ENCODE measurements around the gene SIGLEC9.

SIGLEC9 gene

DNA sequence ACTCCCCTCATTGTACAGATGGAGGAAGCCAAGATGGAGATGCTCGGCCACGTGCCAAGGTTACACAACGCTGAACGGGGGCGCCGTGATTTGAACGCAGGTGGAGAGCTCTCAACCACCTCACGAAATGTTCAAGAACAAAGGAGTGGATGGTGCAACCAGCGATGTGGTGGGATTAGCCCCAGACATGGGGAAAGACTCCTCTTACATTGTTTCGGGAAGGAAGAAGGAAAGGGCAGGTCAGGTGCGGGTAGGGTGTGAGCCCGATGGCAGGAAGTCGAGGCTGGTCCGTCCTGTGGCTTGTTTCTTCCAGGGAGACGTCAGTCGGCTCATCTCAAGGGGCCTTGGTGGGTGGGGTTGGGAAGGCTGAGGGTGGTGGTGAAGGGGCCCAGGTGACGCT is 34.9 kb upstream of the SIGLEC9 start:
- Histone ChIP-seq H3K9me3 (ENCODE audit: insufficient read depth, low read depth, low read length) (no peaks in the 10 kb centered on the region), H3K4me2 (ENCODE audit: low read length) (no peak overlapping the region), H3K36me3 (ENCODE audit: control insufficient read depth in 1 of 2, insufficient read depth in 2 of 2, low read length in 2 of 2) (no peaks in the 10 kb centered on the region), H2AFZ (ENCODE audit: insufficient read depth, low read length, poor library complexity) (no peak overlapping the region), H3K4me3 (ENCODE audit: low read depth, low read length) (no peak overlapping the region), H4K12ac (ENCODE audit: low read depth, low read length) (no peak overlapping the region), H2BK120ac (ENCODE audit: insufficient read depth, low read length, poor library complexity) (no peak overlapping the region), H2BK5ac (ENCODE audit: low read depth, low read length, poor library complexity) (no peak overlapping the region), H3K14ac (ENCODE audit: low read length) (no peak overlapping the region), H2BK12ac (ENCODE audit: low read length) (no peak overlapping the region), H3K79me2 (ENCODE audit: control insufficient read depth, insufficient read depth, low read length, poor library complexity) (no peaks in the 10 kb centered on the region), H3K4ac (ENCODE audit: low read depth, low read length) (no peak overlapping the region), H3K27me3 (ENCODE audit: insufficient read depth, low read length) (no peaks in the 10 kb centered on the region), H4K91ac (ENCODE audit: low read depth, low read length) (no peak overlapping the region), H3K79me1 (ENCODE audit: low read length) (no peaks in the 10 kb centered on the region), H3K23ac (ENCODE audit: low read length) (no peak overlapping the region), H3K27ac (ENCODE audit: low read depth, low read length) (no peak overlapping the region), H3K4me1 (ENCODE audit: control insufficient read depth in 1 of 2, insufficient read depth in 2 of 2, low read length in 2 of 2) (no peaks in the 10 kb centered on the region), H3K18ac (ENCODE audit: low read length) (no peak overlapping the region), H2AK5ac (ENCODE audit: low read length) (no peak overlapping the region), H3K9ac (ENCODE audit: low read length) (no peak overlapping the region), H4K8ac (ENCODE audit: low read depth, low read length) (no peak overlapping the region)
- WGBS (ENCODE audit: extremely low coverage, insufficient coverage, insufficient read length), result no CpG with 5 or more reads among the region's 17 CpGs
- DNase-seq, result no peak

GRCh38 chr19:51090471-51090870 is 34.2 kb upstream of the SIGLEC9 start:
- Histone ChIP-seq H3K23ac (ENCODE audit: low read length) (no peak overlapping the region), H3K79me1 (ENCODE audit: low read length) (no peaks in the 10 kb centered on the region), H3K4ac (ENCODE audit: low read depth, low read length) (no peak overlapping the region), H3K79me2 (ENCODE audit: control insufficient read depth, insufficient read depth, low read length, poor library complexity) (no peaks in the 10 kb centered on the region), H4K8ac (ENCODE audit: low read depth, low read length) (no peak overlapping the region), H3K36me3 (ENCODE audit: control insufficient read depth in 1 of 2, insufficient read depth in 2 of 2, low read length in 2 of 2) (no peaks in the 10 kb centered on the region), H3K4me2 (ENCODE audit: low read length) (no peak overlapping the region), H2BK12ac (ENCODE audit: low read length) (no peak overlapping the region), H2BK120ac (ENCODE audit: insufficient read depth, low read length, poor library complexity) (no peak overlapping the region), H3K9me3 (ENCODE audit: insufficient read depth, low read depth, low read length) (peaks cover 2% of the 10 kb centered on the region), H3K27ac (ENCODE audit: low read depth, low read length) (no peak overlapping the region), H3K18ac (ENCODE audit: low read length) (no peak overlapping the region), H3K4me1 (ENCODE audit: control insufficient read depth in 1 of 2, insufficient read depth in 2 of 2, low read length in 2 of 2) (no peaks in the 10 kb centered on the region), H4K12ac (ENCODE audit: low read depth, low read length) (no peak overlapping the region), H3K14ac (ENCODE audit: low read length) (no peak overlapping the region), H3K9ac (ENCODE audit: low read length) (no peak overlapping the region), H2BK5ac (ENCODE audit: low read depth, low read length, poor library complexity) (no peak overlapping the region), H4K91ac (ENCODE audit: low read depth, low read length) (no peak overlapping the region), H2AK5ac (ENCODE audit: low read length) (no peak overlapping the region), H3K27me3 (ENCODE audit: insufficient read depth, low read length) (no peaks in the 10 kb centered on the region), H2AFZ (ENCODE audit: insufficient read depth, low read length, poor library complexity) (no peak overlapping the region), H3K4me3 (ENCODE audit: low read depth, low read length) (no peak overlapping the region)
- no peak for DNase-seq
- WGBS (ENCODE audit: extremely low coverage, insufficient coverage, insufficient read length), result no CpG with 5 or more reads among the region's 8 CpGs

- H3K4me2 ChIP-seq (ENCODE audit: low read length), result no peak overlapping the region
- H3K27me3 ChIP-seq (ENCODE audit: insufficient read depth, low read length), result no peaks in the 10 kb centered on the region
- no peaks in the 10 kb centered on the region for H3K79me1 ChIP-seq (ENCODE audit: low read length)
- H3K9ac ChIP-seq (ENCODE audit: low read length), result no peak overlapping the region
- WGBS (ENCODE audit: extremely low coverage, insufficient coverage, insufficient read length), result no CpG with 5 or more reads among the region's 10 CpGs
- no peak overlapping the region for H3K18ac ChIP-seq (ENCODE audit: low read length)
- H3K27ac ChIP-seq (ENCODE audit: low read depth, low read length), result no peak overlapping the region
- no peak overlapping the region for H2BK12ac ChIP-seq (ENCODE audit: low read length)
- no peak for DNase-seq
- no peak overlapping the region for H2AFZ ChIP-seq (ENCODE audit: insufficient read depth, low read length, poor library complexity)
- H2AK5ac ChIP-seq (ENCODE audit: low read length), result no peak overlapping the region
- H3K14ac ChIP-seq (ENCODE audit: low read length), result no peak overlapping the region
- no peak overlapping the region for H3K4me3 ChIP-seq (ENCODE audit: low read depth, low read length)
- peaks cover 2% of the 10 kb centered on the region for H3K9me3 ChIP-seq (ENCODE audit: insufficient read depth, low read depth, low read length)
- H3K23ac ChIP-seq (ENCODE audit: low read length), result no peak overlapping the region
- no peak overlapping the region for H4K91ac ChIP-seq (ENCODE audit: low read depth, low read length)
- no peak overlapping the region for H4K12ac ChIP-seq (ENCODE audit: low read depth, low read length)
- H3K36me3 ChIP-seq (ENCODE audit: control insufficient read depth in 1 of 2, insufficient read depth in 2 of 2, low read length in 2 of 2), result no peaks in the 10 kb centered on the region
- H3K4ac ChIP-seq (ENCODE audit: low read depth, low read length), result no peak overlapping the region
- H2BK120ac ChIP-seq (ENCODE audit: insufficient read depth, low read length, poor library complexity), result no peak overlapping the region
- no peaks in the 10 kb centered on the region for H3K79me2 ChIP-seq (ENCODE audit: control insufficient read depth, insufficient read depth, low read length, poor library complexity)
- H4K8ac ChIP-seq (ENCODE audit: low read depth, low read length), result no peak overlapping the region
- H3K4me1 ChIP-seq (ENCODE audit: control insufficient read depth in 1 of 2, insufficient read depth in 2 of 2, low read length in 2 of 2), result no peaks in the 10 kb centered on the region
- H2BK5ac ChIP-seq (ENCODE audit: low read depth, low read length, poor library complexity), result no peak overlapping the region
Observed at GRCh38 chr19:51091126-51091525, 33.6 kb upstream of the SIGLEC9 start.

- no peak overlapping the region for H4K8ac ChIP-seq (ENCODE audit: low read depth, low read length)
- H2AFZ ChIP-seq (ENCODE audit: insufficient read depth, low read length, poor library complexity), result no peak overlapping the region
- peaks cover 2% of the 10 kb centered on the region for H3K9me3 ChIP-seq (ENCODE audit: insufficient read depth, low read depth, low read length)
- no CpG with 5 or more reads among the region's 16 CpGs for WGBS (ENCODE audit: extremely low coverage, insufficient coverage, insufficient read length)
- no peak overlapping the region for H3K4me3 ChIP-seq (ENCODE audit: low read depth, low read length)
- no peak overlapping the region for H2BK5ac ChIP-seq (ENCODE audit: low read depth, low read length, poor library complexity)
- H3K79me2 ChIP-seq (ENCODE audit: control insufficient read depth, insufficient read depth, low read length, poor library complexity), result no peaks in the 10 kb centered on the region
- no peak overlapping the region for H3K4ac ChIP-seq (ENCODE audit: low read depth, low read length)
- no peak overlapping the region for H2AK5ac ChIP-seq (ENCODE audit: low read length)
- no peak for DNase-seq
- H3K36me3 ChIP-seq (ENCODE audit: control insufficient read depth in 1 of 2, insufficient read depth in 2 of 2, low read length in 2 of 2), result no peaks in the 10 kb centered on the region
- no peaks in the 10 kb centered on the region for H3K4me1 ChIP-seq (ENCODE audit: control insufficient read depth in 1 of 2, insufficient read depth in 2 of 2, low read length in 2 of 2)
- H3K27me3 ChIP-seq (ENCODE audit: insufficient read depth, low read length), result no peaks in the 10 kb centered on the region
- no peak overlapping the region for H2BK12ac ChIP-seq (ENCODE audit: low read length)
- no peak overlapping the region for H3K4me2 ChIP-seq (ENCODE audit: low read length)
- H2BK120ac ChIP-seq (ENCODE audit: insufficient read depth, low read length, poor library complexity), result no peak overlapping the region
- H3K9ac ChIP-seq (ENCODE audit: low read length), result no peak overlapping the region
- no peak overlapping the region for H3K27ac ChIP-seq (ENCODE audit: low read depth, low read length)
- H3K14ac ChIP-seq (ENCODE audit: low read length), result no peak overlapping the region
- no peak overlapping the region for H4K12ac ChIP-seq (ENCODE audit: low read depth, low read length)
- no peak overlapping the region for H3K23ac ChIP-seq (ENCODE audit: low read length)
- no peak overlapping the region for H3K18ac ChIP-seq (ENCODE audit: low read length)
- H3K79me1 ChIP-seq (ENCODE audit: low read length), result no peaks in the 10 kb centered on the region
- H4K91ac ChIP-seq (ENCODE audit: low read depth, low read length), result no peak overlapping the region
Observed at GRCh38 chr19:51091895-51092873, 32.5 kb upstream of the SIGLEC9 start.

Data from trophoblast cell (in vitro differentiated cells and primary cell).